ENCODE data around the gene AGAP1.

Gene AGAP1

DNA sequence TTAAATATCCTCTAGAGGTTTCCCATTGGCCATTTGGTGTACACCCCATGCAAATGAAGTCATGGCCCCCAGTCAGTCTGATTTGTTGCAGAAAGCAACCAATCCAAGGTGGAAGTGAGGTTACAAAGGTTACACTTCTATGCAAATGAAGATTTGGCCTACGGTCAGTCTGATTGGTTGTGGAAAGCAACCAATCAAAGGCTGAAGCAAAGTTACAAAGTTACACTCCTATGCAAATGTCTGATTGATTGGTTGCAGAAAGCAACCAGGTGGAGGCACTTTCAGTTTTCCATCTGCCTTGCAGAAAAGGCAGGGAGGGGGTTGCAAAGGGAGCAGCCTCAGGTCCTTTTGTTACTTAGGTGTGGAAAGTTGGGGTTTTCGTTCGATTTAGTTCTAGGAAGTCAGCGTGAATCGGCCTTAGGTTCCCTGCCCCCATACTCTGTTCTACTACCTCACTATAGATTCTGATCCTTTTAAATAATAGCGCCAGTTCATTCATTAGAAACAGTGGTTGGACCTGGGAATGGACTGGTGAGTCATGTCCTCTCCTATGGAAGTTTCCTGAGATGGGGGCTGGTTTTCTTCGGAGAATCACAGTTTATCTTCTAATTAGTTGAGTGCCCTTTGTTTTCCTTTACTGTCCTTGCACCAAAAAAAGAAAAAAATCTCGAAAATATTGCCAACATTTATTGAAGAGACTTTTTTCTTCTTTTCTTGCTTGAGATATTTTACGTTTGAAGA, 279.5 kb downstream of the AGAP1 start:
- H3K4me3 ChIP-seq (replicated peaks in 1 of 2; ENCODE audit: low read depth in 2 of 2, low read length in 2 of 2): no peak overlapping the region
- TF ChIP-seq, protein P1, sequence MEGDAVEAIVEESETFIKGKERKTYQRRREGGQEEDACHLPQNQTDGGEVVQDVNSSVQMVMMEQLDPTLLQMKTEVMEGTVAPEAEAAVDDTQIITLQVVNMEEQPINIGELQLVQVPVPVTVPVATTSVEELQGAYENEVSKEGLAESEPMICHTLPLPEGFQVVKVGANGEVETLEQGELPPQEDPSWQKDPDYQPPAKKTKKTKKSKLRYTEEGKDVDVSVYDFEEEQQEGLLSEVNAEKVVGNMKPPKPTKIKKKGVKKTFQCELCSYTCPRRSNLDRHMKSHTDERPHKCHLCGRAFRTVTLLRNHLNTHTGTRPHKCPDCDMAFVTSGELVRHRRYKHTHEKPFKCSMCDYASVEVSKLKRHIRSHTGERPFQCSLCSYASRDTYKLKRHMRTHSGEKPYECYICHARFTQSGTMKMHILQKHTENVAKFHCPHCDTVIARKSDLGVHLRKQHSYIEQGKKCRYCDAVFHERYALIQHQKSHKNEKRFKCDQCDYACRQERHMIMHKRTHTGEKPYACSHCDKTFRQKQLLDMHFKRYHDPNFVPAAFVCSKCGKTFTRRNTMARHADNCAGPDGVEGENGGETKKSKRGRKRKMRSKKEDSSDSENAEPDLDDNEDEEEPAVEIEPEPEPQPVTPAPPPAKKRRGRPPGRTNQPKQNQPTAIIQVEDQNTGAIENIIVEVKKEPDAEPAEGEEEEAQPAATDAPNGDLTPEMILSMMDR (IDR thresholded peaks at IDR 0.05; ENCODE audit: low read depth, low read length): no peak
- DNase-seq (ENCODE audit: low read depth in 2 of 2): no peak

DNA sequence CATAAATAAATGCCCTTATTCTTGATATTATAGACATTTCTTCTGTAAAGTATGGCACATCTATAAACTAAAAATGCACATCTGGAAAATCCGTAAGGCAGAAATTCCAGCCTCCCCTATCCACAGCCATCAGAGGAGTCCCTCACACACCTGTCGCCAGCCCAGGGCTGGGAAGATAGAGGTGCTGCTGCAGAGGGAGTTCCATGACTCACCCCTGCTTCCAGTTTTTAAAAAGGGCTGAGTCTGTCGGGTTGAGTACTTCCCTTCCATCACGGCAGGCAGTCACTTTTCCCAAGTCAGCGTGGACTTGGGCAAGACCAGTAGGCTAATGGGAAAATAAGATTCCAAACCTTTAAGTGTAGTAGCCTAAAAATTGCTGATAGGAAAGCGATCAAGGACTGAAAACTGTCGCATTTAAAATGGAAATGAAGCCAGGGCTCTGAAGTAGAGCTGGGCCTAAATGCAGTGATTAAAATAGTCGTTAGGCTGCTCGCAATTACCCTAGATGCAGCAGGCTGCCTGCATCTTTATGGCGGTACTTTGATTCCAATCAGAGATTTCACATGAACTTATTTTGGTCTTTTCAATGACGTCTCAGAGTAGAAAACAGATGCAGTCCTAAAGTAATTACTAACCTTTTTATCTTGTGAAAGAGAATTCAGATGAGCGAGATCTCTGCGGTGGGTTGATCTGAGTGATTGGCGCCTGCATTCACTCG, 280.5 kb downstream of the AGAP1 start:
- TF ChIP-seq, protein P1 (IDR thresholded peaks at IDR 0.05; ENCODE audit: low read depth, low read length): no peak
- no peak for DNase-seq (ENCODE audit: low read depth in 2 of 2)
- no peak overlapping the region for H3K4me3 ChIP-seq (replicated peaks in 1 of 2; ENCODE audit: low read depth in 2 of 2, low read length in 2 of 2)

DNA sequence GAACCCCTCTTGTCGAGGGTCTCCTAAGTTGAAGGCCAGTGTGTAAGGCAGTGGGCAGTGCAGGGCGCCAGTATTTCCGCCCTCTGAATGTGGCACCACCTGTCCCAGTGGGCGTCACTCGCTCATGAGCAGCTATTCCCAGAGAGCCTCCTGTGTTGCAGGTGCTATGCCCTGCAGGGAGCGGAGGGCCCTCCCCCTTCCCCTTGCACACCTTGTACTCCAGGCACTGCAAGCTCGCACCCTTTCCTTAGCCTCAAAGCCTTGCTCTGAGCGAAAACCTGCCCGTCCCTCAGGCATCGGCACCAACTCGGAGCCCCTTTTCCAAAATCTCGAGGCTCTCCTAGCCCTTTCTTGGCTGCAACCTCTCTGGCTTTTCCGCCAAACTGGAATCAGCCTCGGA, 282.7 kb downstream of the AGAP1 start:
- DNase-seq (ENCODE audit: low read depth in 2 of 2): no peak
- no peak overlapping the region for H3K4me3 ChIP-seq (replicated peaks in 1 of 2; ENCODE audit: low read depth in 2 of 2, low read length in 2 of 2)
- TF ChIP-seq, protein P1 (IDR thresholded peaks at IDR 0.05; ENCODE audit: low read depth, low read length): no peak

DNA sequence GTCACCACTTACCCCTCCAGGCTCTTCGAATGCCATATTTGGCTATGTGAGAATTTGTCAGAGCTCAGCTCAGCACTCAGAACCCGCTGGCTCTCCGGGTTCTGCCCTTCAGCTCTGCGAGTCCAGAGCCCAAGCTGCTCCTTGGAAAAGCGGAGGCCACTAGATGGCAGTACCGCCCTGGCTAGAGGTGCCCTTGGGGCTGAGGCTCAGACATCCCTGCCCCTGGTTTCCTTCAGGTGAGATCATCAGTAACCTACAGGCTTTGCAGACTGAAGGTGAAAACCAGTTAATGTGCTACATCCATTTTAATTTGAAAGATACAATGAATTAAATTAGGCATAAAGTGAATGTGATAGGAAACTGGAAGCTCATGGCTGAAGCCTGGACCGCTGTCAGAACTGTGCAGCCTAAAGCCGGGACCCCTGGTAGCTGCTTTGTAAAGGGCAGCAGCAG, 285.6 kb downstream of the AGAP1 start:
- TF ChIP-seq, protein P1 (IDR thresholded peaks at IDR 0.05; ENCODE audit: low read depth, low read length): peak; percentile 91
- DNase-seq (ENCODE audit: low read depth in 2 of 2): peak; percentile 73 to 75
- H3K4me3 ChIP-seq (replicated peaks in 1 of 2; ENCODE audit: low read depth in 2 of 2, low read length in 2 of 2): no peak overlapping the region

DNA sequence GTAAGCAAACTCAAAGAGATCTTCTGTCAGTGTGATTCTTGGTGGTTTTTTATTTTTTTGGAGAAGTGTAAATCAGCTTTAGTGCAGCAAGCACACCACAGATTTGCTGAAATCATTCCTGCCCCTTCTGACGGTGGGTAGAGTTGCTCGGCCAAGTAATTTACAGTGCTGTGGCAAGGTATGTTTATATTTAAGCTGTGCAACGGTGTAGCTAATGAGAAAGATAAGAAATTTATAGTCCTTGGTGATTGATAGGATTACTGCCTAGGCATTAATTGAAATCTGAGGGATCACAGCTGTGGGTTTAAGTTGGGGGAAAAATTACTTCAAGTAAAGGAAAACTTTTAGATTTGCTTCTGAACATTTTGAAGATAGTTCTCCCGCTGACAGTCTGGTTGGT, 286.6 kb downstream of the AGAP1 start:
- no peak overlapping the region for H3K4me3 ChIP-seq (replicated peaks in 1 of 2; ENCODE audit: low read depth in 2 of 2, low read length in 2 of 2)
- DNase-seq (ENCODE audit: low read depth in 2 of 2): no peak
- TF ChIP-seq, protein P1 (IDR thresholded peaks at IDR 0.05; ENCODE audit: low read depth, low read length): no peak

DNA sequence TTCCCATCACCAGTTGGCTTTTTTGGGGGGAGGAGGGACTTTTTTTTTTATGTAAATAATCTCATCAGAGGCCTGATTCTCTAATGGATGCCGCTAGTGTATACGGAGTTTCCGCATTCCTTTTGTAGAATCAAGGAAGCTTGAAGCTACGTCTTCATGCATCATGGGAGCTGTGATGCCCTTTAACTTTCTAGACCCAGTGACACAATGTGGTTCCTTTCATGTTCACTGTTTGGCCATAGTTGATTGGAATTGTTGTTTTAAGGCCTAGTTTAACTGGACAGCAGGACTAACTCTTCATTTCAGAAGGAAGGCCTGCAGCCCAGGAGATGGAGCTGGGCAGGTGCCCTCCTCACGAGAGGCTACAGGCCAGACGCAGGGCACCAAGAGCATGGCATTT, 287.9 kb downstream of the AGAP1 start:
- DNase-seq (ENCODE audit: low read depth in 2 of 2): no peak
- no peak overlapping the region for H3K4me3 ChIP-seq (replicated peaks in 1 of 2; ENCODE audit: low read depth in 2 of 2, low read length in 2 of 2)
- TF ChIP-seq, protein P1 (IDR thresholded peaks at IDR 0.05; ENCODE audit: low read depth, low read length): no peak

Measured in cardiac fibroblast (primary cell).